Hepatocyte (in vitro differentiated cells): Measurements from ENCODE around the gene GTF3C1.

Experiments used
- CTCF ChIP-seq: fragments of 200-600 bp; sonication (generic); IDR thresholded peaks from 2 replicates; pipeline ENCODE4 v1.5.1; 2016; ENCODE audit warnings: antibody characterized with exemption, mild to moderate bottlenecking; ENCODE audit not compliant: poor library complexity
- EZH2 ChIP-seq: fragments of 200-600 bp; sonication (generic); IDR thresholded peaks from 2 replicates; pipeline ENCODE4 v1.6.1; 2016; ENCODE audit warnings: antibody characterized with exemption, mild to moderate bottlenecking, borderline replicate concordance

- no peak for TF ChIP-seq EZH2
- TF ChIP-seq CTCF: no peak
Observed at GRCh38 chr16:27483088-27483437, 66.7 kb downstream of the GTF3C1 start.
